ENCODE data around the gene GNAZ.

GNAZ gene

GRCh38 chr22:23107487-23108248 is 37.3 kb downstream of the GNAZ start:
- no peak for DNase-seq (ENCODE audit: low read depth)

GRCh38 chr22:23108249-23109078 is 38.1 kb downstream of the GNAZ start:
- no peak for DNase-seq (ENCODE audit: low read depth)

DNA sequence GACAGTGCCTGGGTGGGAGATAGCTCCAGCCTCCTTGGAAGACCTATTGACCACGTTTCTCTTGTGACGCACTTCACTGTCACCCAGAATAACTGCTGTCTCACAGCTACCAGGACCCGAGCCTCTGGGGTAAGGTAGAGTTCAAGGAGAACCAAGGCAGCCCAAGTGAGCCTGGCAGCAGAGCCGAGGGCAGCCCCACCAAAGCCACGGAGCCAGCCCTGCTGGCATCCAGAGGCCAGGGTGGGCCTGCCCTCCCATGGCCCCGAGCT is 38.7 kb downstream of the GNAZ start:
- no peak for DNase-seq (ENCODE audit: low read depth)

DNA sequence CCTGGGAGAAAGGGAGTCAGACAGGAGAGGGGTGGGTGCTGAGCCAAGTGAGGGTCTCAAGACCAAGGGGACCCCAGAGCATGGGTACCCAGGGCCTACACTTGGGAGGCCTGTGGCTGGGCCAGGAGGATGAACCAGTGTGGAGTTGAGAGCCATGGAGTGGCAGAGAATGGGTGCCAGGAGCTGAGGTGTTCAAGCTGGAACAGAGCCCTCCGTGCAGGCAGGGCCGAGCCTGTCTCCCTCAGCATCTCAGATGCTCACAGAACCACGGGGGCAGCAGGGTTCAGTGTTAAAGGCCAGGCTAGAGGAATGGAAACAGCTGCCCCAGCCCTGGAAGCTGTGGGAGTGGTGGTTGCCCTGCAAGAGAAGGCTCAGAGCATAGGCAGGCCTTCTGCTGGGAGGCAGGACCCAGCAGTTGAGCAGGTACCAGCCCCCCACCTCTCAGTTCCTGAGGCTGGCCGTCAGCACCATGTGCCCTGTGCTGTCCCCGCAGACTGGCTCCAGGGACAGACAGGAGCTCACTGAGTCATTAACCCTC is 39.2 kb downstream of the GNAZ start:
- no peak for DNase-seq (ENCODE audit: low read depth)

GRCh38 chr22:23110190-23110921 is 40.0 kb downstream of the GNAZ start:
- no peak for DNase-seq (ENCODE audit: low read depth)

- DNase-seq (ENCODE audit: low read depth): no peak
Measured at GRCh38 chr22:23110922-23111527, 40.7 kb downstream of the GNAZ start.

DNA sequence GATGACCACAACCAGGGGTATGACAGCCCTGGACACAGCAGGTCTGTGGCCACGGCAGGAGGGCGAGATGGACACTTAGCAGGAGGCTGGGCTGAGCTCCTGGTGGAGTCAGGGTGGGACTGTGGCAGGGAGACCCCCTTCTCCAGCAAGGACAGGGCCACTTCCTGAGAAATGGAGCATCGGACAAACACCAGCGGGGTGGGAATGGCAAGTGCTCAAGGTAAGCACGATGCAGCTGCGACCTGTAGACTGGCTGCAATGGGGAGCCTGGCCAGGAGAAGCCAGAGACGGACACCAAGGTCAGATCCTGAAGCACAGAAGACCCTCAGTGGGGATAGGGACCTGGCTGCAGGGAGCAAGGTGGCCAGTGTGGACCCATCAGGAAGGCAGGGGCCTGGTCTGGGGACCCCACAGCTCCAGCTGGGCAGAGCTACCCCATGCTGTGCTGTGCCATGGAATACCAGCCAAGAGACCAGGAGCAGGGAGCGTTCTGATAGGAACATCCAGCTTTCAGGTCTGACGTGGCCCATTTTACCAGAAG is 42.2 kb downstream of the GNAZ start:
- no peak for DNase-seq (ENCODE audit: low read depth)

DNA sequence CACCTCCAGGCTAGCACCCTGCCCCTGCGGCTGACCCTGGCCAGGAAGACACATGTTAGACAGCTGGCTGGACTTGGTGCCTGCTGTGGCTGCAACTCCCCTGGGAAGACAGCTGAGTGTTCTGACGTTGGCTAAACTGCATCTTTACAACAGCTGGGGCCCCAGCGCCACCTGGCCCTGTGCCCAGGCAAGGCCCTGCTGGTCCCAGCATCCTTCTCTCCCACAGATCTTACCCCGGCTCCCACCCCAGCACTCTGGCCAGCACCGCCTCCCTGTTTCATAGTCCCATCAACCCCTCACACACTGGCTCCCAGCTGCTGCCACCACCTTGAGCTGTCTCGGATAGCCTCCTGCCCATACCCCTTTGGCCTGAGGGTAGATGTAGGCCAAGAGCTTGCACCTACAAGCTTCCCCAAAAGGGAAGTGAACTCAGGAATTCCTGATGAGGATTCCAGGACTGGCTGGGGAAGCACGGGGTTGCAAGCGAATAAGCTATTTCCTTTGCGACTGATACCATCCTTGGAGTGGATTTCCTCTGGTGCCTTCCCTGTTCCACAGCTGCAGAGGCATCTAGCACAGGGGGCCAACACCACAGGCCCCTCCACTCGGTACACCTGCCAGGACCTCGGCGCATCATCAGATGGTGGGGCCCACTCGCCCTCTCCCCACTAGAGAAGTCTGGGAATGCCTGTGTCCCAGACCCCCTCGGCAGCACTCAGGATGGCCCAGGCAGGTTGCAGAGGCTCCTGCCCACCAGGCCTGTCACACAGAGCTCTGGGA is 42.9 kb downstream of the GNAZ start:
- DNase-seq (ENCODE audit: low read depth): no peak

DNA sequence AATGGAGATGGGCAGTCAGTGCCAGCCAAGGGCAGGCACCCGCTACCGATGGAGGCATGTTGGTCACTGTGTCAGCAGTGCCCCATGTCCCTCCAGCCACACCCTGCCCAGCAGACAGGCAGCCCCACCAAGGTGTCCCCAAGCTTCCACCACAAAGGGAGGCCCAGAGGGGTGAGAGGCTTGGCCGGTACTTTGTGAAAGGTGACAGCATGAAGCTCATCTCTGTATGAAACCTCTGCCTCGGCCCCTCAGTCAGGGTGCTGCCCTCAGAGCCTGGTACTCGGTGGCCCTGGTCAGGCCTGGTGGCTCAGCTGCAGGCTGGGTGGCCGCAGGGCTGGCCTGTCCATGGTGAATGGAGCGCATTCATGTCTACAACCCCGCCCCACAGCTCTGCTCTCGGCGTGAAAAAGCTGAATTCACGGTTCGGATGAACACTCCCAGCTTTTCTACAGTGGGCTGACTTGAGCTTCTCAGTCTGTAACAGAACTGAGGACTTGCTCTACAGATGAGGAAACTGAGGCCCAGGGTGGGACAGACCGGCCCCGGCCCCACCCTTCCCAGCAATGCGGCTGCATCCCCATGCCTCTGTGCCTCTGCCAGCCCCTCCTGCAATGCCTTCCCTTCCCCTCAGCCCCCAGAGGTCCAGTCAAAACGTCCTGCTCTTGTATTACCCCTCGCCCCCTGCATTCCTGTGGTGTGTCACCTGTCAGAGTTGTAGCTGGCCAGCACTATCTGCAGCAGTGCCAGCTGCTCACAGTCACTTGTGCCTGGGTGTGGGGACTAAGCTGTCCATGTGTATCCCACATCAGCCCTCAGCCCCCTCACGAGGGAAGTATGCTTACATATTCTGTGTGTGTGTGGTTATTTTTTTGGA is 43.8 kb downstream of the GNAZ start:
- DNase-seq (ENCODE audit: low read depth): no peak

GRCh38 chr22:23114721-23115020 is 44.4 kb downstream of the GNAZ start:
- DNase-seq (ENCODE audit: low read depth): no peak

DNA sequence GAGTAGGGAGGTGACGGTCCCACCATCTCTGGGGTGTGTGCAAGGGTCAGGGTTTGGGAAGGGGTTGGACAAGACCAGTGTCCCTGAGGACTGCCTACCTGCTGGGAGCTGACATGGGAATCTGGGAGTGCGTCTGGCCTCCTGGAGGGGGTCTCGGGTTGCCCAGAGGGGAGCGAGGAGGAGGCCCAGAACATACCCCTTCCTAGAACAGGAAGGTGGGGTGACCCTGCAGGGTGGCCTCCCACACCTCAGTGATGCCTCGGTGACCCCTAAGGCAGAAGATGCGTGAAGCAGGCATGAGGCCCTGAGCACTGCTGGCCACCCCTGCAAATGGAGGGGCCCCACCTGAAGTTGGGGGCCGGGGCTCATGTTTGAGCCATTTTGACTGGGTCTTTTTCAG is 45.0 kb downstream of the GNAZ start:
- no peak for DNase-seq (ENCODE audit: low read depth)

- no peak for DNase-seq (ENCODE audit: low read depth)
Measured at GRCh38 chr22:23115825-23116494, 45.6 kb downstream of the GNAZ start.

DNA sequence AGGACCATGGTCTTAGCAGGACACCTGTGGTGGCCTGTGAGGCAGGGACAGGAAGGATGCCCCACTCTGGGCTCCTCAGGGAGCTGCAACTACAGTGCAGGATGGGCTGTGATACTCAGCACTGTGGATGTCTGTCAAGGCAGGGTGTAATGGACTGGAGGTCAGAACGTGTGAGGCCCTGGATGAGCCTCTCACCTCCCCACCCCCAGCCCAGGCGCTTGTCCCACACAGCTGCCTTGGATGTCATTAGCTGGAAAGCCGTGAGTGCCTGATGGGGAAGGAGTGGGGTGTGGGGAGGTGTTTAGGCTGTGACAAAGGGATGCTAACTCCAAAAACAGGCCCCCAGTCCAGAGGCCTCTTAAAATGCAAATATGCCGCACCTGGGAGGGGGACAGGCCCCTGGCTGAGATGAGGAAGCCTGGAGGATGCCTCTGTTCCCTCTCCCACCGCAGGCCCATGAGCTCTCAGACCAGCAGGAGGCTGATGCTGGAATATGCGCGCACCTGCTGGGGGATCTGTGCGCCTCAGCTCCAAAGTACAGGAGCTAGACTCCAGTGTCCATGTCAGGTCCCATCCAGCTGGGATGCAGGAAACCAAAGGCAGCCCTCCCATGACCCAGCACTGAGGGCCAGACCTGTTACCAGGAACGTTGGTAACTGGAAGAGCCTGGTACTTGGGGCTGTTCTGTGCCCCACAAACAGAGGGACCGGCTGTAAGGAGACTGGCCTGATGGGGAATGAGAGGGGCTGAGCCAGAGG is 46.4 kb downstream of the GNAZ start:
- no peak for DNase-seq (ENCODE audit: low read depth)

DNA sequence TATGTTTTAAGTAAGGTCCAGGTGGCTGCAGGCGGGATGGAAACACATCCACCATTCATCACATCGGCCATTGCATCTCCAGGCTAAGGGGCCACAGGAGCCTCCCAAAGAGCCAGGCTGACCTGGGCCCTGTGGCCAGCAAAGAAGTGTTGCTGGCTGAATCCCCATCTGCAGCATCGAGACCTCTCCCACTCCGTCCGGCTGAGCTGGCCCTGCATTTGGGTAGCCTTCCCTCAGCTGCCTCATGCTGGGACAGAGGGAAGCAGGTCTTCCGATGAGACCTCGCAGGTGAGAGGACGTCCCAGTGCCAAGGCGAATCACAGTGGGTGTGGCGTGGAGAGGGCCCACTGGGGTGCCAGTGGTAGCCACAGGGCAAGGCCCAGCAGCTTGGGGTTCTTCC is 47.0 kb downstream of the GNAZ start:
- no peak for DNase-seq (ENCODE audit: low read depth)

DNA sequence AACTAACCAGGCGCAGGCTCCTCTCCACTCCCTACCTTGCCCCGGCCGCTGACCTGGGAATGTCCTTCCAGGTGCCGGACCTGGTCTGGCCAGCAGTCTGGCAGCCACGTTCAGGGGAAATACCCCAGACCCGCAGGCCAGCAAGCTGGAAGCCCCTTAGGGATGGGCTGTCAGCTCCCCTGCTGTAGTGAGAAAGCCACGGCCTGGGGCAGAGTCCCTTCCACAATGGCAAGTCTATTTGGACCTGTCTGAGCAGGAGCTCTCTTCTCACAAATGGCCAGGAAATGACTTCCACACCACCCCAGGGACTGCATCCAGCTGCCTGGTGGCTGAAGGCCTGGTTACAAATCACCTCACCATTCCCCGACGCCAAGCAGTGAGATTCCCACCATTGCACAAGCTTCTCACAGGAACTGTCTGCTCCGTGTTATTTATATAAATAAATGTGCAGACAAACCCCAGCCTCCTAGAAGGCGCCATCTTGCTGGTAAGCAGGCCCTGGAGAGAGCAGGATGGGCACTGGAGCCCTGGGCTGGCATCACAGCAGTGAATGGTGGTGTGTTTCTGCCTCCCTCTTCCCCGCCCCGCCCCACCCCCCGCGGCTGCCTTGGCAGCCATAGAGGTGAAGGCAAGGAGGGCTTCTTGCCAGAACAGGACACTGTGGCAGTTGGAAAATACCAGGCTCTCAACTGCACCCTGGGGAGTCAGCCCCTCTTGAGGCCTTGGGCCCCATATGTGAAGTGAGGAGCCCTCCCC is 47.8 kb downstream of the GNAZ start:
- DNase-seq (ENCODE audit: low read depth): no peak

GRCh38 chr22:23118647-23119493 is 48.6 kb downstream of the GNAZ start:
- no peak for DNase-seq (ENCODE audit: low read depth)
